DOHH2 (cell line): ENCODE data around the gene TASP1.

Experiments used
- H3F3A ChIP-seq: fragments of 200-600 bp; sonication (generic), shearing (Covaris generic); 2 replicates; pipeline ENCODE4 v1.6.0; 2016; ENCODE audit warnings: antibody characterized with exemption, mild to moderate bottlenecking; ENCODE audit not compliant: control insufficient read depth, insufficient read depth
- H3K27ac ChIP-seq: fragments of 200-600 bp; sonication (generic); 2 replicates; pipeline ENCODE4 v1.5.1; 2014; ENCODE audit warnings: low read depth, mild to moderate bottlenecking, low read length, moderate library complexity
- H3K27me3 ChIP-seq: fragments of 200-600 bp; sonication (generic); 2 replicates; pipeline ENCODE4 v1.6.1; 2014; ENCODE audit warnings: mild to moderate bottlenecking, low read length, mixed read lengths; ENCODE audit not compliant: control insufficient read depth
- H3K36me3 ChIP-seq: fragments of 200-600 bp; sonication (generic); 2 replicates; pipeline ENCODE4 v1.6.1; 2014; ENCODE audit warnings: mild to moderate bottlenecking, low read length, moderate library complexity, mixed read lengths; ENCODE audit not compliant: control insufficient read depth
- H3K4me1 ChIP-seq: fragments of 200-600 bp; sonication (generic); 2 replicates; pipeline ENCODE4 v1.6.1; 2014; ENCODE audit warnings: mild to moderate bottlenecking, low read length, mixed read lengths; ENCODE audit not compliant: control insufficient read depth
- H3K4me2 ChIP-seq: fragments of 200-600 bp; sonication (generic); 2 replicates; pipeline ENCODE4 v1.6.0; 2014; ENCODE audit warnings: mild to moderate bottlenecking, low read length, moderate library complexity
- H3K4me3 ChIP-seq: fragments of 200-600 bp; sonication (generic); 2 replicates; pipeline ENCODE4 v1.5.1; 2014; ENCODE audit warnings: mild to moderate bottlenecking, low read length, mixed read lengths
- H3K79me2 ChIP-seq: fragments of 200-600 bp; sonication (generic); 2 replicates; pipeline ENCODE4 v1.6.1; 2014; ENCODE audit warnings: mild to moderate bottlenecking, low read length, mixed read lengths; ENCODE audit not compliant: control insufficient read depth
- H3K9me2 ChIP-seq: fragments of 200-600 bp; sonication (generic); replicated peaks from 2 replicates; pipeline ENCODE4 v1.6.1; 2014; ENCODE audit warnings: mild to moderate bottlenecking, low read length, mixed read lengths; ENCODE audit not compliant: control insufficient read depth
- H3K9me3 ChIP-seq: fragments of 200-600 bp; sonication (generic); 2 replicates; pipeline ENCODE4 v1.6.1; 2014; ENCODE audit warnings: antibody characterized with exemption, low read length, mixed read lengths; ENCODE audit not compliant: control insufficient read depth, insufficient read depth
- H4K20me1 ChIP-seq: fragments of 200-600 bp; sonication (generic); 2 replicates; pipeline ENCODE4 v1.6.0; 2014; ENCODE audit warnings: low read depth, mild to moderate bottlenecking, antibody characterized with exemption, low read length, moderate library complexity; ENCODE audit not compliant: control insufficient read depth, insufficient read depth
- CTCF ChIP-seq: fragments of 200-600 bp; sonication (generic); IDR thresholded peaks from one replicate; pipeline ENCODE4 v1.5.1; 2014; ENCODE audit warnings: antibody characterized with exemption, mild to moderate bottlenecking, low read depth, low read length; ENCODE audit not compliant: poor library complexity, severe bottlenecking
- EZH2phosphoT487 ChIP-seq: fragments of 200-600 bp; sonication (generic); IDR thresholded peaks from 2 replicates; pipeline ENCODE4 v1.6.1; 2017; ENCODE audit warnings: borderline replicate concordance, mild to moderate bottlenecking, antibody characterized with exemption, low read length, moderate library complexity, mixed read lengths

Gene TASP1

GRCh38 chr20:13515796-13516558 is 122.8 kb downstream of the TASP1 start:
- no peak overlapping the region for H3K27ac ChIP-seq

GRCh38 chr20:13515291-13515690 is 123.4 kb downstream of the TASP1 start:
- no peaks in the 10 kb centered on the region for H3K4me1 ChIP-seq
- H3K9me2 ChIP-seq: no peaks in the 10 kb centered on the region
- no peak for TF ChIP-seq EZH2phosphoT487
- no peak for TF ChIP-seq CTCF
- H3K9me3 ChIP-seq: no peaks in the 10 kb centered on the region
- H4K20me1 ChIP-seq: no peaks in the 10 kb centered on the region
- H3K27ac ChIP-seq: no peak overlapping the region
- H3K36me3 ChIP-seq: no peaks in the 10 kb centered on the region
- H3K4me2 ChIP-seq: no peak overlapping the region
- H3K79me2 ChIP-seq: no peaks in the 10 kb centered on the region
- H3F3A ChIP-seq: no peaks in the 10 kb centered on the region
- no peak overlapping the region for H3K4me3 ChIP-seq
- H3K27me3 ChIP-seq: no peaks in the 10 kb centered on the region

More at GRCh38 chr20:13515796-13516558, 122.8 kb downstream of the TASP1 start:
- Histone ChIP-seq H3K4me3 (no peak overlapping the region), H3K9me3 (no peaks in the 10 kb centered on the region), H3K36me3 (no peaks in the 10 kb centered on the region), H4K20me1 (no peaks in the 10 kb centered on the region), H3K27me3 (no peaks in the 10 kb centered on the region), H3K9me2 (no peaks in the 10 kb centered on the region), H3K79me2 (no peaks in the 10 kb centered on the region), H3K4me2 (no peak overlapping the region), H3F3A (no peaks in the 10 kb centered on the region), H3K4me1 (no peaks in the 10 kb centered on the region)
- TF ChIP-seq EZH2phosphoT487 (no peak), CTCF (no peak)

- Histone ChIP-seq H3K4me3 (no peak overlapping the region), H3F3A (no peaks in the 10 kb centered on the region), H3K79me2 (no peaks in the 10 kb centered on the region), H3K36me3 (no peaks in the 10 kb centered on the region), H3K27ac (no peak overlapping the region), H3K4me2 (no peak overlapping the region), H3K9me3 (no peaks in the 10 kb centered on the region), H3K27me3 (no peaks in the 10 kb centered on the region), H4K20me1 (no peaks in the 10 kb centered on the region), H3K4me1 (no peaks in the 10 kb centered on the region), H3K9me2 (no peaks in the 10 kb centered on the region)
- TF ChIP-seq EZH2phosphoT487: no peak
- TF ChIP-seq CTCF: no peak
These were observed 127.8 kb downstream of the TASP1 start for GRCh38 chr20:13510837-13511488.
